A549 (cell line): ENCODE measurements around the gene PCDHB4. TPM values are rescaled to one million over a fixed set of nuclear protein-coding genes. Genes with fewer than 3 reads are reported as not detected.
A peak's percentile ranks its signal among the peaks of the same experiment; 100 is the strongest.

Experiments
- ATAC-seq, 2 experiments: fragments of 200-7000 bp in 1 of 2; fragments of >200 bp in 1 of 2; cut with Nextera tagmentation in 1 of 2; cut with Tn5 transposase in 1 of 2; 3 replicates each; pipeline versions ENCODE4 v1.8.0 to v1.9.1; 2018 to 2020; ENCODE audit warnings: mild to moderate bottlenecking in 1 of 2, moderate library complexity in 1 of 2
- CTCF ChIA-PET: fragments of 300-600 bp; sonication (Branson Sonifier 250); formaldehyde crosslinking; extraction: SDS; loops from one replicate; lab custom pipeline; 2021; ENCODE audit warnings: antibody characterized with exemption, inconsistent platforms; lab: Yijun Ruan, JAX
- POLR2A ChIA-PET: fragments of 350-600 bp; formaldehyde crosslinking; extraction: SDS; loops from one replicate; lab custom pipeline; 2021; ENCODE audit warnings: antibody characterized with exemption, inconsistent platforms; lab: Yijun Ruan, JAX
- DNase-seq, 2 experiments: peaks; one replicate each; pipeline versions ENCODE4 v3.0.0 to v3.0.0-alpha.2; 2011 to 2016; ENCODE audit warnings: low read depth in 1 of 2, low spot score in 1 of 2
- FAIRE-seq: peaks from 2 replicates; lab custom pipeline; 2011; peaks lifted over from hg19 to GRCh38; lab: Jason Lieb, UNC
- H3K27ac ChIP-seq, 2 experiments: fragments of >200 bp; sonication (Bioruptor Twin); formaldehyde crosslinking; 3 replicates each; pipeline ENCODE4 v1.5.1; 2016 to 2017
- H3K4me1 ChIP-seq: fragments of >200 bp; sonication (Bioruptor Twin); formaldehyde crosslinking; 3 replicates; pipeline ENCODE4 v1.6.1; 2016
- H3K4me2 ChIP-seq: fragments of >200 bp; sonication (Bioruptor Twin); formaldehyde crosslinking; 3 replicates; pipeline ENCODE4 v1.6.1; 2016
- H3K4me3 ChIP-seq: fragments of >200 bp; sonication (Bioruptor Twin); formaldehyde crosslinking; 3 replicates; pipeline ENCODE4 v1.5.1; 2016
- H3K9me3 ChIP-seq: fragments of >200 bp; sonication (Bioruptor Twin); formaldehyde crosslinking; 3 replicates; pipeline ENCODE4 v1.6.1; 2016
- CBX2 ChIP-seq: fragments of 200-600 bp; sonication (generic); IDR thresholded peaks from 2 replicates; pipeline ENCODE4 v1.6.1; 2016; ENCODE audit warnings: low read depth, mild to moderate bottlenecking, borderline replicate concordance
- CEBPB ChIP-seq, 2 experiments: fragments of >200 bp in 1 of 2; sonication (Bioruptor Twin) in 1 of 2; formaldehyde crosslinking in 1 of 2; IDR thresholded peaks; 2 replicates each; pipeline ENCODE4 v1.6.1; 2012 to 2016
- EHF ChIP-seq: fragments of 250-450 bp; sonication (Bioruptor Pico); IDR thresholded peaks from 2 replicates; pipeline ENCODE4 v1.5.0; 2020; ENCODE audit warnings: mild to moderate bottlenecking
- EP300 ChIP-seq, 2 experiments: fragments of >200 bp; sonication (Bioruptor Twin); formaldehyde crosslinking; IDR thresholded peaks; 2 replicates in 1 of 2; 3 replicates in 1 of 2; pipeline ENCODE4 v1.6.1; 2016 to 2017
- FOSB ChIP-seq: fragments of 250-450 bp; sonication (Bioruptor Pico); IDR thresholded peaks from 2 replicates; pipeline ENCODE4 v1.5.0; 2020; ENCODE audit warnings: mild to moderate bottlenecking, moderate library complexity
- FOSL2 ChIP-seq, 2 experiments: fragments of 450-650 bp in 1 of 2; fragments of >200 bp in 1 of 2; sonication (Bioruptor Twin) in 1 of 2; formaldehyde crosslinking; IDR thresholded peaks; 2 replicates each; pipeline versions ENCODE4 v1.5.0 to v1.6.1; 2016 to 2020; ENCODE audit warnings: mild to moderate bottlenecking in 1 of 2, moderate library complexity in 1 of 2
- FOXS1 ChIP-seq: fragments of 250-450 bp; sonication (Bioruptor Pico); IDR thresholded peaks from 2 replicates; pipeline ENCODE4 v1.5.0; 2020; ENCODE audit warnings: mild to moderate bottlenecking, moderate library complexity
- HDAC2 ChIP-seq: fragments of 200-600 bp; sonication (generic); IDR thresholded peaks from 2 replicates; pipeline ENCODE4 v1.6.1; 2016
- JUN ChIP-seq, 2 experiments: fragments of >200 bp; sonication (Bioruptor Twin); formaldehyde crosslinking; IDR thresholded peaks; 2 replicates in 1 of 2; 3 replicates in 1 of 2; pipeline ENCODE4 v1.6.1; 2016 to 2017
- KDM5A ChIP-seq: fragments of 200-600 bp; sonication (generic); IDR thresholded peaks from 2 replicates; pipeline ENCODE4 v1.6.1; 2016; ENCODE audit warnings: antibody characterized with exemption, mild to moderate bottlenecking
- MAFK ChIP-seq: fragments of 450-650 bp; IDR thresholded peaks from 2 replicates; pipeline ENCODE4 v1.6.1; 2014; ENCODE audit not compliant: partially characterized antibody
- NPAS2 ChIP-seq: fragments of 250-450 bp; sonication (Bioruptor Pico); IDR thresholded peaks from 2 replicates; pipeline ENCODE4 v1.8.0; 2022; ENCODE audit warnings: mild to moderate bottlenecking, moderate library complexity, borderline replicate concordance
- PHF8 ChIP-seq: fragments of 200-600 bp; sonication (generic); IDR thresholded peaks from 2 replicates; pipeline ENCODE4 v1.6.1; 2016; ENCODE audit warnings: low read depth, mild to moderate bottlenecking, antibody characterized with exemption, moderate library complexity, borderline replicate concordance
- RAD21 ChIP-seq, 2 experiments: fragments of >200 bp in 1 of 2; sonication (Bioruptor Twin) in 1 of 2; formaldehyde crosslinking in 1 of 2; IDR thresholded peaks in 1 of 2; conservative IDR thresholded peaks in 1 of 2; 2 replicates in 1 of 2; 3 replicates in 1 of 2; pipeline ENCODE4 v1.6.1; 2012 to 2018; ENCODE audit warnings: inconsistent platforms in 1 of 2
- ZC3H11A ChIP-seq: fragments of 450-650 bp; IDR thresholded peaks from 2 replicates; pipeline ENCODE4 v1.6.1; 2014; ENCODE audit warnings: antibody characterized with exemption, mild to moderate bottlenecking
- ZFP36 ChIP-seq: fragments of 450-650 bp; IDR thresholded peaks from 2 replicates; pipeline ENCODE4 v1.6.1; 2014; ENCODE audit warnings: borderline replicate concordance; ENCODE audit not compliant: partially characterized antibody
- ZNF302 ChIP-seq: fragments of 250-450 bp; sonication (Bioruptor Pico); IDR thresholded peaks from 2 replicates; pipeline ENCODE4 v1.9.0; 2021; ENCODE audit warnings: inconsistent platforms, mild to moderate bottlenecking, moderate library complexity
- WGBS: methylation state at CpG from one replicate; pipeline ENCODE4 v1.1.6; 2017; ENCODE audit errors: missing lambda C conversion rate; 5-methylcytosine and 5-hydroxymethylcytosine counted together
- polyA plus RNA-seq, 4 experiments: library from polyadenylated mRNA; depleted of rRNA in 3 of 4; stranded (reverse); fragments of >200 nt; fragmentation: RNase III in 1 of 4; extraction: RNeasy Plus Mini Kit Qiagen cat#74134 plus additional on column Dnase treatment in 1 of 4; gene quantifications; 2 replicates in 3 of 4; 3 replicates in 1 of 4; pipeline ENCODE4 v1.2.3, GENCODE V29; 2011 to 2017
- TF ChIP-seq, protein P1 (sequence below): fragments of 450-650 bp; IDR thresholded peaks from 2 replicates; pipeline ENCODE4 v1.6.1; 2014; ENCODE audit warnings: antibody characterized with exemption
- TF ChIP-seq, protein P2 (sequence below): IDR thresholded peaks from 2 replicates; pipeline ENCODE4 v1.6.1; 2012; ENCODE audit warnings: low read depth, borderline replicate concordance
- TF ChIP-seq, protein P3 (sequence below): fragments of 250-450 bp; sonication (Bioruptor Pico); IDR thresholded peaks from 2 replicates; pipeline ENCODE4 v1.5.0; 2020; ENCODE audit warnings: low read depth, mild to moderate bottlenecking, moderate library complexity
- TF ChIP-seq, protein P4 (sequence below): IDR thresholded peaks from 2 replicates; pipeline ENCODE4 v1.6.1; 2012
- TF ChIP-seq, protein P5 (sequence below): fragments of >200 bp; sonication (Bioruptor Twin); formaldehyde crosslinking; IDR thresholded peaks from 3 replicates; pipeline ENCODE4 v1.5.1; 2016

The PCDHB4 gene
- polyA plus RNA-seq, 2 of the 4 experiments (the other 2 are of a cell fraction) = 0.05 to 0.19 TPM

DNA sequence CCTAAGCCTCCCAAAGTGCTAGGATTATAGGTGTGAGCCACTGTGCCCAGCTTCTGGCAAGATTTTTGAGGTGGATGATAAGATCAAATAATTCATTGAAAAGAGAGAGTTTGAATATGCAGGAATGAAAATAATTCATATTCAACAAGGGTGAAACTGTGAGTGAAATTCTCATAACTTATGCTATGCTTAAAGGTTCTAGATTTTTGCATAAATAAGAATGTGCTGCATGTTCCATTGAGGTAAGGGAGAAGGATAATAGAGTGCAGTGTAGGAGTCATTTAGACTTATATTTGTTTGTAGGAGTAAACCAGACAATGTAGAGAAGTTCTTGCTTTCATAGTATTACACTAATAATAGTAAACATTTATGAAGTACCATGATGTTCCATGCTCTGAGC lies 39.4 kb upstream of the PCDHB4 start:
- Histone ChIP-seq H3K4me3 (no peak overlapping the region), H3K4me2 (no peak overlapping the region), H3K4me1 (no peaks in the 10 kb centered on the region), H3K9me3 (peaks cover 15% of the 10 kb centered on the region), H3K27ac (no peak overlapping the region)
- FAIRE-seq (no peak), ATAC-seq (no peak), DNase-seq (no peak)
- ChIA-PET CTCF (interaction anchor here (0.6 to 1.5 kb wide), 4 partner anchors 8 to 723 kb away, joined by 3 to 4 read pairs (median 3); partner anchors contain the start of gene PCDHGA2), POLR2A (no interaction called here)
- TF ChIP-seq FOSB (no peak), CEBPB (IDR thresholded peaks at IDR 0.05) (no peak), KDM5A (no peak), FOSL2 (IDR thresholded peaks at IDR 0.05) (no peak), FOSL2 (CRISPR knock-in tag; IDR thresholded peaks at IDR 0.05) (no peak), ZFP36 (no peak), EP300 (IDR thresholded peaks at IDR 0.05) (no peak), NPAS2 (CRISPR knock-in tag) (no peak), HDAC2 (no peak), ZNF302 (CRISPR knock-in tag) (no peak), ZC3H11A (no peak), MAFK (no peak), PHF8 (no peak), EHF (CRISPR knock-in tag) (no peak), JUN (IDR thresholded peaks at IDR 0.05) (no peak), CBX2 (no peak), FOXS1 (CRISPR knock-in tag) (no peak)
- TF ChIP-seq, protein P1, sequence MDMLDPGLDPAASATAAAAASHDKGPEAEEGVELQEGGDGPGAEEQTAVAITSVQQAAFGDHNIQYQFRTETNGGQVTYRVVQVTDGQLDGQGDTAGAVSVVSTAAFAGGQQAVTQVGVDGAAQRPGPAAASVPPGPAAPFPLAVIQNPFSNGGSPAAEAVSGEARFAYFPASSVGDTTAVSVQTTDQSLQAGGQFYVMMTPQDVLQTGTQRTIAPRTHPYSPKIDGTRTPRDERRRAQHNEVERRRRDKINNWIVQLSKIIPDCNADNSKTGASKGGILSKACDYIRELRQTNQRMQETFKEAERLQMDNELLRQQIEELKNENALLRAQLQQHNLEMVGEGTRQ = no peak
- TF ChIP-seq, protein P2, sequence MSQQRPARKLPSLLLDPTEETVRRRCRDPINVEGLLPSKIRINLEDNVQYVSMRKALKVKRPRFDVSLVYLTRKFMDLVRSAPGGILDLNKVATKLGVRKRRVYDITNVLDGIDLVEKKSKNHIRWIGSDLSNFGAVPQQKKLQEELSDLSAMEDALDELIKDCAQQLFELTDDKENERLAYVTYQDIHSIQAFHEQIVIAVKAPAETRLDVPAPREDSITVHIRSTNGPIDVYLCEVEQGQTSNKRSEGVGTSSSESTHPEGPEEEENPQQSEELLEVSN = no peak
- TF ChIP-seq, protein P3, sequence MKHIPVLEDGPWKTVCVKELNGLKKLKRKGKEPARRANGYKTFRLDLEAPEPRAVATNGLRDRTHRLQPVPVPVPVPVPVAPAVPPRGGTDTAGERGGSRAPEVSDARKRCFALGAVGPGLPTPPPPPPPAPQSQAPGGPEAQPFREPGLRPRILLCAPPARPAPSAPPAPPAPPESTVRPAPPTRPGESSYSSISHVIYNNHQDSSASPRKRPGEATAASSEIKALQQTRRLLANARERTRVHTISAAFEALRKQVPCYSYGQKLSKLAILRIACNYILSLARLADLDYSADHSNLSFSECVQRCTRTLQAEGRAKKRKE = no peak
- TF ChIP-seq, protein P4, sequence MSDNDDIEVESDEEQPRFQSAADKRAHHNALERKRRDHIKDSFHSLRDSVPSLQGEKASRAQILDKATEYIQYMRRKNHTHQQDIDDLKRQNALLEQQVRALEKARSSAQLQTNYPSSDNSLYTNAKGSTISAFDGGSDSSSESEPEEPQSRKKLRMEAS = no peak

DNA sequence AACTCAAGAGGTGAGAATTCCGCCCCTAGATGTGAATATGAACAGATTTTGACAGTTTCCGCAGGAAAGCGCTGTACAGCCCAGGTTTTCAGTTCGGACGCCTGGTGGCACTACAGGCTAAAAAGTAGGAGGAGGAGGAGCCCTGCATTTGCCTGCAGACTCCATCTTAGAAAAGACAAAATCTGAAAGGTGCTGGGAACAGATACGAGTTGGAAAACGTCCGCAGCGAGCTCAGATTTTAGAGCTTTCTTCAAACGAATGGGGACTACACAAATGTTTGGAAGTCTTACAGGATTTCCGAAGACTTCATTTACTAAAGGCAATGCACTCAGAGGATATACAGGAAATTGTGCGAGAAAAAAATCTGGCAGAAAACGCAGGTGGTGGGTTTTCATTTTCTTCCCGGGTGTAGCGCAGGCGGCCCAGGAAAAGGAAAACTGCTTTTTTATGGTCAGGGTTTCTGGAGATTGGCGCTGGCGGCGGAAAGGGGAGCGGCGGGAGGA lies 37.1 kb upstream of the PCDHB4 start:
- no peaks in the 10 kb centered on the region for H3K4me1 ChIP-seq
- WGBS = 3% methylated on average over 21 of the region's 21 CpGs
- CTCF ChIA-PET = interaction anchor here (0.6 to 2.2 kb wide), 16 partner anchors 10 to 479 kb away, joined by 3 to 16 read pairs (median 3); partner anchors contain the start of gene PCDHB2
- POLR2A ChIA-PET = interaction anchor here (0.6 to 0.7 kb wide), 3 partner anchors 10 to 479 kb away, joined by 3 to 4 read pairs (median 3); partner anchors contain the start of genes PCDHB14 and PCDHB2
- H3K9me3 ChIP-seq = peaks cover 22% of the 10 kb centered on the region
- peak overlapping the region; percentile 40 to 77 for H3K27ac ChIP-seq
- peak; percentile 99 to 100 for ATAC-seq
- peak; percentile 81 for FAIRE-seq
- DNase-seq = peak; percentile 59 to 79
- peak overlapping the region; percentile 70 for H3K4me2 ChIP-seq
- TF ChIP-seq CBX2 = no peak
- TF ChIP-seq, protein P5, sequence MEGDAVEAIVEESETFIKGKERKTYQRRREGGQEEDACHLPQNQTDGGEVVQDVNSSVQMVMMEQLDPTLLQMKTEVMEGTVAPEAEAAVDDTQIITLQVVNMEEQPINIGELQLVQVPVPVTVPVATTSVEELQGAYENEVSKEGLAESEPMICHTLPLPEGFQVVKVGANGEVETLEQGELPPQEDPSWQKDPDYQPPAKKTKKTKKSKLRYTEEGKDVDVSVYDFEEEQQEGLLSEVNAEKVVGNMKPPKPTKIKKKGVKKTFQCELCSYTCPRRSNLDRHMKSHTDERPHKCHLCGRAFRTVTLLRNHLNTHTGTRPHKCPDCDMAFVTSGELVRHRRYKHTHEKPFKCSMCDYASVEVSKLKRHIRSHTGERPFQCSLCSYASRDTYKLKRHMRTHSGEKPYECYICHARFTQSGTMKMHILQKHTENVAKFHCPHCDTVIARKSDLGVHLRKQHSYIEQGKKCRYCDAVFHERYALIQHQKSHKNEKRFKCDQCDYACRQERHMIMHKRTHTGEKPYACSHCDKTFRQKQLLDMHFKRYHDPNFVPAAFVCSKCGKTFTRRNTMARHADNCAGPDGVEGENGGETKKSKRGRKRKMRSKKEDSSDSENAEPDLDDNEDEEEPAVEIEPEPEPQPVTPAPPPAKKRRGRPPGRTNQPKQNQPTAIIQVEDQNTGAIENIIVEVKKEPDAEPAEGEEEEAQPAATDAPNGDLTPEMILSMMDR = peak; percentile 63
- TF ChIP-seq, protein P4 = 0 out of 2 replicates have a peak, but pooled peaks have one; percentile 20
- TF ChIP-seq RAD21 (conservative IDR thresholded peaks at IDR 0.05 in 1 of 2, IDR thresholded peaks at IDR 0.05 in 1 of 2) = peak; percentile 71 to 75
- no peak for TF ChIP-seq FOXS1 (CRISPR knock-in tag)
- TF ChIP-seq, protein P2 = 0 out of 2 replicates have a peak, but pooled peaks have one; percentile 20
- TF ChIP-seq ZFP36 = peak; percentile 2
- H3K4me3 ChIP-seq = peak overlapping the region; percentile 44
